ENCODE data around the gene TSPOAP1.

TSPOAP1 gene

DNA sequence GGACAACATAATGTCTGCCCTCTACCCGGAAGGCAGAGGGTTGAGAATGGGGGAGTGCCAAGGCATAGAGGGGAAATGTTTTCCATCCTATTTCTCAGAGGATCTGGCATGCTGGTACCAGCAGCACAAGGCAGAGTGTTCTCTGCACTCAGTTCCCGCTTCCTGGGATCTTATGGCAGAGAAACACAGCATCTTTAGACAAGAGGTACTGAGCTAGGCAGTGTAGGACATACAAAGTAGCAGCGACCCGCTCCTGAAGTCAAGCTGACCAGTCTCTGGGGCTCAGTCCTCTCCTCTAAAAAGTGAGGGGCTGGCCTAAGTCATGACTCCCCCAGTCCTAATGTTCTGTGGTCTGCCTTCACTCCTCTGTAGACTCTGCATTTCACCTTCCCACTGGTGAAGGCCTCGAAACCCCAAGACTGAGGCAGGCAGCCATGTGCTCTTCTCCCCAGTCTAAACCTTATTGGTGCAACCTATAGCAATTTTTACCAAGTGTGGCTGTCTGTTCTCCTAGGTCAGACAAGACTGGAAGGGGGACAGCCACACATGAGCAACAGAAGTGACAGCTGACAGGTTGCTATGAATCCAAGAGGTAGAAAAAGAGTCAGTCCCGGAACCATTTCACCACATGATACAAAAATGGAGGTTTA lies 11.3 kb upstream of the TSPOAP1 start:
- DNase-seq, result peak; percentile 40

DNA sequence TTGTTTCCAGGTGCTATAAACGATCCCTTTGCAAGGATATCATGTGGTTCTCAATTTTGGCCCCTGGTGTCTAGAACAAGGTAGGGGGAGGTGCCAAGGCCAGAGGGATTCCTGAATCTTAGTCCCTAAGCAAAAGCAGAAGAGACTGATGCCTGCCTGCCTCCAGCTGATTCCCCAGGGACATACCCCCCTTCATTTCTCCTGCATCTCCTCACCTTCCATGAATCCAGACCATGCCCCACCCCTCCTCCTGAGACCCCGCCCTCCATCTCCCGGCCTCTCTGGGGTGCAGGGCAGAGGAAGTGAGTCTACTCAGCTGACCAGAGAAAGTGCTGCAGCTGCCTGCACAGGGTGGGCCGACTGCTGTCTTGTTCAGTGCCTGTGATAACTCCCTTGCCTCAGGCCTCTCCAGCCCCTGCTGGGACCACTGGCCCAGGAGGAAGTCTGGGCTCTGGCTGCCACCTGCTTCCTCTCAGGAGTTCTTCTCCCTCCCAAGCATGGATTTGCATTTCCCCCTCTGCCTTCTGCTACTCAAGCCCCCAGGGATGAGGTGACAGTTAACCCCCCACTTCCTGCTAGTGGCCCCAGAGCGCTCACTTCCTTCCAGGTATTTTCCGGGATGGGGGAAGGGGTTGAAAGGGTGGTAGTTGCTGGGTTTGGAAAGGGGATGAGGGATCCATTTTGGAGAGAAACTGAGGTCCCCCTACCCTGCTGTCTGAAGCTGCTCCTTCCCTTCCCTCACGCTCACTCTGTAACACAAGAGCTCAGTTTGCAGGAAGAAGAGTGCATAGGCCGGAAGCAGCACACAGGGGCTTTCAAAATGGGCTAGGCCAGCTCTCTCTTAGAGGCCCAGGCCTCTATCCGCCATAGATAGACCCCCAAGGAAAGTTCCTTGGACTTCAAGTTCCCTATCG lies 10.5 kb upstream of the TSPOAP1 start:
- DNase-seq, result peak; percentile 83

DNA sequence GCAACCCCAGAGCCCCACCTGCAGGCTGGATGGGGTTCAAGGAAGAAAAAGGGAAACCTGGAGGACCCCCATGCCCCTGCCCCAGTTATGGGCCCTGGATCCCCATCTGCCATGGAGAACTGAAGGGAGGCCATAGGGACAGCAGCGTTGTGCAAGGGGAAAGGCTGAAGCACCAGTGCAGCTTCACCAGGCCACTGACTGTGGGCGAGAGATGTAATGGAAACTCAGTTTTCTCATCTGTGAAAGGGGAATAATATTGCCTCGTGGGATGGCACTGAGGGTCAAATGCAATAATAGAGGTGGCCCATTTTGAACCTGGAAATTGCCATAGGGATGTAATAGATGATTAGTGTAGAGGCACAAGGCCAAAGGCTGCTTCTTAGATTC lies 9.9 kb upstream of the TSPOAP1 start:
- DNase-seq, result no peak

DNA sequence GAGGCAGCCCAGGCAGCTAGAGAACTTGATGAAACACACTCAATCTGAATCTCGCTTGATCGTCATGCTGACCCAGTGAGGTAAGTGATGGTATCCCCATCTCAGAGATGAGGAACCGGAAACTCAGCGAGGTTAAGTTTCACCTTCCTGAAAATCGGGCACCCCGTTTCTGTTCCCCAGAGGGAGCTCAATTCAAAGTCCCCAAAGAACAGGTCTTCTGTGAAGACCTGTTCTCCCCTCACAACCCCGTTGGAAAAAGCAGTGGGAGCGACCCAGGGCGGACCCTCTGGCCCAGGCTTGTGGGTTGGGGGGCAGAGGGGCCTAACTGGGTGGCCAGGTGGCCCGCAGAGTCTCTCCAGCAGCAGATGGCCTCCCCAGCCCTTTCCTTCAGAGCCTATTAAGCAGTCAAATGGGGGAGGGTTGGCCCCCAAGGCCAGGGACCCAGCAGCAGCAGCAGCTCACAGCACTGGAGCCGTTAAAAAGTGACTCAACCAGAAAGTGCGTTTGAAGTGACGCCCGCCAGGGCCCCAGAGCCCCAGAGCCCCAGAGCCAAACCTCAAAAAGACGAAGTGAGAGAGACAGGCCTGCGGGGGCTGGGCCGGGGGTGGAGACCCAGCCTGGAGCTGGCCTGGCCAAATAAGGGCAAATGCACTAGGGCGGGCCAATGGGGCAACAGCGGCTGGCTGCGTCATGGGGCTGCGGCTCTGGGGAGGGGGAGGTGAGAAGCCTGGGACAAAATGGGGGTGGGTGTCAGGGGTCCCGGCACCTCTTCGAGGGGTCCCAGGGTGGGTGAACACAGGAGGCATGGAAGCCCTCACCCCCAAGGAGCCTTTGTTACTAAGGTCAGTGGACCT lies 9.2 kb upstream of the TSPOAP1 start:
- DNase-seq, result peak; percentile 94

DNA sequence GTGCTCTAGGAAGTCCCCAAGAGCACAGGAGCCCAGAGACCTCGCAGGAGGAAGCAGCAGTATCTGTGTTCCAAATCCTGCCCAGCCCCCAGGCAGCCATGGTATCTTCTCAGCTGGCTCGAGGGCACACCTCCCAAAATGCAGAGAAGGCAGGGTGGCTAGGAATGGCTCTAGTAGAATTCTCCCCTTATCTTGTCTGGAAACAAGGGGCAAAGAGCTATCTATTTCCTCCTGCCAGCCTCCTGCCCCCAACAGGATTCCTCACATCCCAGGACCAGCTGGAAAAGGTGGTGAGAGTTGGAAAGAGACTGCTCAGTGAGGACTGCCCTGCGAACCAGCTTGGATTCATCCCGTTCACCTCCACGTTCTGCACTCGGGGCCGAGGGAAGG lies 8.6 kb upstream of the TSPOAP1 start:
- peak; percentile 87 for DNase-seq

DNA sequence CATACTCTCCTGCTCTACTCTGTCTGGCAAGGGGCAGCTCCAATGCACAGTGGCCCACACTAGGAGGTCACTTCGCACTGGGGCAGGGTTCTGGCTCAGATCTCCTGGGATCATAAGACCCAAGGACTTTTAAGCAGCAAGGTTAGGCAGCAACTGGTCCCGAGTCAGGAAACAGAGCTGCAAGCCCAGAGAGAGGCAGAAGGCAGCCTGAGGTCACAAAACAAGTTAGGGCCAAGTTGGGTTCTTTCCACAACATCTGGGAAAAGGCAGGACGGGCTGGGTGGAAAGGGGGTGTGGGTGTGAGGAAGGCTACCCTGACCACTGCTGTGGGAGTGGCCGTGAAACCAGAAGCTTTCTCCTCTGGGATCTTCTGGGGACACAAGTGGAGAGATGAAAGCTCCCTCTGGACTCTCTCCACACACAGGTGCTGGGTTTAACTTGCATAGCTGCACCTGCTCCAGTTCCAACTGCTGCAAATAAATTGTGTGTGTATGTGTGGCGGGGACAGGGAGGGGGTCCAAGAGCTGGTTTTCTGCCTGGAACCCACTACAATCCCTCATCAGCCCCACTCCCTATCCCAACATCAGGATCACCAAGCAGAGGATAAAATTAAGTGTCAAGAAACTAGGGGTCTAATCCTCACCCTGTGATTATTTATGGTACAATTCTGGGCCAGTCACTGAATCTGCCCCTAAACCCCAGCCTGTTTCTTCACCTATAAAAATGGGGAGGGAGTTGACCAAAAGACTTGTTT lies 8.0 kb upstream of the TSPOAP1 start:
- DNase-seq, result peak; percentile 60

DNA sequence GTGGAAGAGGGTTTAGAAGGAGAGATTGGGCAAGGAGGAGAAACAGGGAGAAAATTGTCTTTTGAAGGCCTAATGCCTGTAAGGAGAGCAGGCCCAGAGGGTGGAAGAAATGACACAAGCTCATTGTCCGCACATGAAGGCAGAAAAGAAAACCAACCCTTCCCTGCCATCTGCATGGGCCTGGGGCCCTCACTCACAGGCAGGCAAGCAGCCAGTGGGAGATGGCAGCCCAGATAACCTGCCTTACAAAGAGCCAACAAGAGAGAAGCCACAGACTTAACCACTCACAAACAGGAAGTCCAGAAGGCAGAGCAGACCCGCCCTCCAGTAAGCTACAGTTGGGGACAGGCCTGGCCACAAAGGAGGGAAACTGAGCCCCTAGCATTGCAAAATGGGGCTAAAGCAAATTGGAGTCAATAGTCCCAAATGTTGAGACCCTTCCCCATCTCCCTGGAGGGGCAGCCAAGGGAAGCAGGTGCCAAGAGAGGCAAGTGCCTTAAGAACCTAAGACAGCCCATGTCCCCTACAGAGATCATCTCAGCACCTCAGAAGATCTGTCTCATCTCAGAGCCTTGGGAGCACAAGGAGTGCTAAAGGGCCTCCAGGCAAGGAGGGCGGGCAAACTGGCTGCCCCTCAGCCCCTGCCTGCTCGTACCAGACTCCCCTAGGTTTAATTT lies 7.3 kb upstream of the TSPOAP1 start:
- peak; percentile 96 for DNase-seq

DNA sequence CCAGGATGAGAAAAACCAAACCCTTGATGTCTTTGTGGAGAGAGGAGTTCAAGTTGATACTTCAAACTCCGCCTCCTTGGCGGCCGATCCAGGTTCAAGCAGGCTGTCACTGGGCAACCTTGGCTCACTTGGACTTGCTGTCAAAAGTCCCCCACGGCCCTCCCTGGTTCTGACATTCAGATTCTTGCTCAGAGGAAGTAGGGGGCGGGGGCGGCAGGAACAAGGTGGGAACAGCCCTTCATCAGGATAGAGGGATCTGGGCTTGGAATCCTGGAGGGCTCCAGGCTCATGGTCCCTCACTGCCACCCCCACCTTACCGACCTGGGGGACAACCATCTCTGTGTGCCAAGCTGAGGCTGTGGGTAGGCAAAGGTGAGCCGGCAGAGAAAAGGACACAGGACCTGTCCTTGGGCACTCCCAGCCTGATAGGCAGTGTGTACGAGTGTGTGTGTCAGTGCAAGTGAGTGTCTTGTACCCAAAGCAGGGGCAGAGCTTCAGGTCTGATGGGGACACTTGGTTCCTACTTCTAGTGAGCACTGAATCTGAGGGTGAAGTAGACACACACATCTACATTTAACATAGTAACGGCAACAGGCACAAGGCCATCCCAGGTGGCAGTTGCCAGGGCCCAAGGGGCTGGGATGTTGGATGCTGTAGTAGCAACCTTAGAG lies 6.6 kb upstream of the TSPOAP1 start:
- DNase-seq, result peak; percentile 72

DNA sequence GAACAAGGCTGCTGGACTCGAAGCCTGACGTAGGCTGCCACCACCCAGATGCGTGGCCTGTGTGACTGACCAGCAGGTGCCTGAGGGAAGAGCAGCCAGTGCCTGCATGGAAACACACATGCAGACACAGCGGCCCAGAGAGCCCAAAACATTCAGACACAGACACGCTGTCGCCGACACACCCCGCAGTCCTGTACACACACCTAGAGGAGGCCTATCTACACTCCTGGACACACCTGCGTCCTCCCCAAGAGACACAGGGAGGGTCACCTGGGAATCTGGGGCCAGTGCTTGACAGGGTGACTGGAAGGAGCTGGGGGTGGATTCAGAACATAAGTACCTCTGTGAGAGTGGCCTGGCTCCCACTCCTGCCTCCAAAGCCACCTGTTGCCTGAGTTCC lies 6.1 kb upstream of the TSPOAP1 start:
- no peak for DNase-seq

DNA sequence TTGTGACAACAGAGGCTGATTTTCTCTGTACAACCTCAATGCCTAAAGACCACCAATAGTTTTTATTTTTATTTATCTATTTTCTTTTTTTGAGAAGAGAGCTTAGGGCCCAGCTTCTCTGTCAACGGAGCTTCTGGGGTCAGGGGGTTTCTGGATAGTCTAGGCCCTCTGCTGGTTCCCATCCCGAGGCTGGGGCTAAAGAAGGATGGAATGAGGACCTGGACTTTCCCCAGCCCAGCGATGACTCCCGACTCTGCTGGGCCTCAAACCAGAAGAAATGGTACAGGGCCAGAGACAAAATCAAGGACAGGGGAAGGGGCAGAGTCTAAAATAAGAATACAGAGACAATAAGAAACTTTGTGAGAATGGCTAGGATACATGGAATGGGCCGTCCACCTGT lies 5.7 kb upstream of the TSPOAP1 start:
- no peak for DNase-seq

DNA sequence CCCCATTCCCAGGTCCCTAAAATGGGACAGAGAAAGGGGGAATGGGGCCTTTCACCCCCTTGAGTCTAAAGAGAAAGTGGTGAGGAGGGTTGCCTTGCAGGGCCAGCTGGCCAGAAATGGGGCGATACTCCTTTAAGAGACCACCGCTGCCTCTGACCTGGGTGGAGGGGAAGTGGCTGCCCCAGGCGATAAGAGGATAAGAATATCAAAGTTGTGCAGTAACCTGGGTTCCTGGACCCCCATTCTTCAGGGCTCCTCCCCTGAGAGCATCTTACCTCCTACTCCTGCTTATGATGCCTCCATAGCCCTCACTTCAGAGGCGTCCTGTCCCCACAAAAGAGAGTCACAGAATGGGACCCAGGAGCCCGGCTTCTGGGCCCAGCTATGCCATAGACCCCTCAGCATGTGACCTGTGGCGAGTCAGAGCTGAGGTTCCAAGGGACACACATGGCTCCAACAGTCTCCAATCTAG lies 5.2 kb upstream of the TSPOAP1 start:
- DNase-seq, result peak; percentile 84

DNA sequence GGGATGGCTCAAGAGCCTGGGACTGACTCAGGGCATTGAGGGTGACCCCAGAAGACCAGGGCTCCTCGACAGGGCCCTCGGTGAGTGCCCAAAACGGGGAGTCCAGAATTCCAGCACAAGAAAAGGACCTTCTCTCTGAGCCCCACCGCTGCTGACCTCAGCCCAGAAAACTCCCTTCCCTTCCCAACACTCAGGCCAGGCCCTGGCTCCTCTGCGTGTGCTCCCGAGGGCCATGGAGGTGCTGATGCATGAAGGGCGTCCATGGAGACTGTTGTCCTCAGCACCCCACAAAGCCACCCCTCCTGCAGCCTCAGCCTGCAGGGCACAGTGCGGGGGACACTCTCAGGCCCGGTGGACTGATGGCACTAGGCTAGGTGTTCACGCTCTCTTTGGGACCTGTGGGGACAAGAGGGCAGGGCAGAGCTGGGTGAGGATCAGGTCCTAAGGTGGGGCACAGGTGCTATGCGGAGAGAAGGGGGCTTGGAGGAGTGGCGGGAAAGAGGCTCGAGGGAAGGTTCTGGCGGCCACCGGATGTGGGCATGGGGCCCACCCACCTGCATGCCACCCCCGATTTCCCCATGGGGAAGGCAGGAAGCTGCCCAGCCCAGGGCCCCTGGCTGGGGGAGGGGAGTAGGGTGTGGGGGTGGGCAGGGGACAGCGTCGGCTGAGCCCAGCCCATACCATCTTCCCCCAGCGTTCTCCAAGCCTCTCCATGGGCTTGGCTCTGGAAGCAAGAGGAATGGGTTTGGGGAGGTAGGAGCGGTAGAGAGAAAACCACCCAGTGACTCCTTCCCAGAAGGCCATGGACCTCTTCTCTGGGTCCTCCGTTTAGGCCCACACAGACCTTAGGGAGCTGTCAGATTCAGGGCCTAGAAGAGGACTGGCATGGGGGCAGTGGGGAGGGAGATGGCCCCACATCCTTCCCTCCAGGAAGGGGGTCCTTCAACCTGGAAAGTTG lies 4.5 kb upstream of the TSPOAP1 start:
- DNase-seq, result peak; percentile 80

DNA sequence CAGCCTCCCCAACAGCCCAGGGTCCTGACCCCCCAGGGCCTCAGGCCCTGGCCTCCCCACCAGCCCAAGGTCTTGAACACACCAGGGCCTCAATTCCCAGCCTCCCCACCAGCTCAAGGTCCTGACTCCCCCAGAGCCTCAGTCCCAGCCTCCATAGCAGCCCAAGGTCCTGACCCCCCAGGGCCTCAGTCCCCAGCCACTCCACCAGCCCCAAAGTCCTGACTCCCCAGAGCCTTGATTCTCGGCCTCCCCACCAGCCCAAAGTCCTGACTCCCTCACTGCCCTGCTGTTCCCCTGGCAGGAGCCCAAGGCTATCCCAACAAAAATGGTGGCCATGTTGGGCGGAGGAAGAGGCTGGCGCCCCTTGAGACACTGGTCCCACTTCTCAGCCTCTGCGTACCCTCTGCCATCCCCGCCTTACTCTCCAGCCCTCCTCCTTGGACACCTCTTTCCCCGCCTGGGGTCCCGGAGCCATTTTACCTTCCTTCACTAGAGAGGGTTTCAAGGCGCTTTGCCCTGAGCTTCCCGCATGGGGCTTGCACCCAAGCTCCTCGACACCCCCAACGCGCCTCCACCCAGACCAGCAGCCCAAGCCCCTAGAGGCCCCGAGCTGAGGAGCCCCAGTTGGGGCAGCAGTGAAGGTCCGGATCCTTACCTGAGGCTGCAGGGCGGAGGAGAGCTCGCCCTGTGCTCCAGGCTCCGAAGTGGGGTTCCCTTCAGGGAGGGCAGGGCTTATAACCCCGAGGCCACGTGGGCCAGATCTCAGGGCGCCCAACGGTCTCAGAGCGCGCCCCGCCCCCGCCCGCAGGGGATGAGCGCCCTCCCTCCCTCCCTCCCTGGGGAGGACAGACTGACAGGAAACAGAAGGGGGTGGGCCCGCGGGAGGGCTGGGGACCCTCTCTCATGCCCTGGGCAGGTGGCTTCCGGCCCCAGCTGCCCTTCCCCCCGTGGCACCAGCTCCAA lies 3.5 kb upstream of the TSPOAP1 start:
- peak; percentile 94 for DNase-seq

DNA sequence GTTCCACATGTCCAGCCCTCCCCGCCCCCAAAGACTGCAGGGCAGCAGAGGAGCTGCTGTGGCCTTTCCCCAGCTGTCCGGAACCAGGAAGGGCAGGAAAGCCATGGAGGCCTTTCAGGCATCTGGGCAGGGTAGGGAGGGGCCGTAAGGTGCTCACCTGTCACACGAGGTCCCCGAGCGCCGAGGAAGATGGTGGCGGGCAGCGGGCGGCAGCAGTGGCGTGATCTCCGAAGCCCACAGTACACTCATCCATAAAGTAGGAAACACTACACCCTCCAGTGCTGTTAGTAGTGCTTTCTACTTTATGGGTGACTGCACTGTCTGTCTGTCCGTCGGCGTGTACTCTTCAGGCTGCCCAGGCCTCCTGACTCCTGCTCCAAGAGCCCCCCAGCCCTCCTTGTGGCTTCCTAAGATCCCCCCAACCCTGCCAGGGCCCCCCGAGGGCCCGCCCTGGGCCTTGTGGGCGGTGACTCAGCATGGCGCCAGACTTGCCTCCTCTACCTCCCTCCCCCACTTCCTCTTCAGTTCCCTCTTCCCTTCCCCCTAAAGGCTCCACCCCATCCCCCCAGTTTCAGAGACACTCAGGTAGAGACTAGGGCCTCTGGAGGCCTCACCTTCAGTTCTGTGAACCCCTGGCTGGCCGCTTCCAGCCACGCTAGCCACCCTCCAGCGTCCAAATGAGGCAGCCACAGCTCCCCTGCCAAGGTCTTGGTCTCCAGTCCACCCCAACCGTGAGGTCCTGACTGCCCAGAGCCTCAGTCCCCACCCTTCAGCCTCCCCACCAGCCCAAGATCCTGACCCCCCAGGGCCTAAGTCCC lies 2.6 kb upstream of the TSPOAP1 start:
- DNase-seq, result peak; percentile 81

DNA sequence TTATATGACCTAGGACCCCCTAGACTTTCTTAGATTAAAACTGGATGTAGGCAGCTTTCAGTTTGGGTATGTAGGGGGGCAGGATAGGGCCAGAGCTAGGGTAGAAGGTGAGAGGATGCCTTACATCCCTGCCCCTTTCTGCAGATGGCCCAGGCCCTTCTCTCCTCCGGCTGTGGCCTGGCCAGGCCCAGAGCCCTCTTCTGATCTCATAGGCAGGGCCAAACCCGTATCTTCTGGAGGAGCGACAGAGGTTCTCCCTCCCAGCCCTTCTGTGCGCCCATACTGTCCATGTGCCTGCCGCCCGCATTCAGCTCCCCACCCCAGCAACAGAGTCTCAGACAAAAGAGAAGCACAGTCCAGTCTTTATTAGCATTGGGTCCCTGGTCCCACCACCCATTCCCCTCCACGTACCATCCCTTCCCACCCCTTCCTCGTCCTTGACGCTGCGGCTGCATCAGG lies 2.0 kb upstream of the TSPOAP1 start:
- DNase-seq, result no peak

DNA sequence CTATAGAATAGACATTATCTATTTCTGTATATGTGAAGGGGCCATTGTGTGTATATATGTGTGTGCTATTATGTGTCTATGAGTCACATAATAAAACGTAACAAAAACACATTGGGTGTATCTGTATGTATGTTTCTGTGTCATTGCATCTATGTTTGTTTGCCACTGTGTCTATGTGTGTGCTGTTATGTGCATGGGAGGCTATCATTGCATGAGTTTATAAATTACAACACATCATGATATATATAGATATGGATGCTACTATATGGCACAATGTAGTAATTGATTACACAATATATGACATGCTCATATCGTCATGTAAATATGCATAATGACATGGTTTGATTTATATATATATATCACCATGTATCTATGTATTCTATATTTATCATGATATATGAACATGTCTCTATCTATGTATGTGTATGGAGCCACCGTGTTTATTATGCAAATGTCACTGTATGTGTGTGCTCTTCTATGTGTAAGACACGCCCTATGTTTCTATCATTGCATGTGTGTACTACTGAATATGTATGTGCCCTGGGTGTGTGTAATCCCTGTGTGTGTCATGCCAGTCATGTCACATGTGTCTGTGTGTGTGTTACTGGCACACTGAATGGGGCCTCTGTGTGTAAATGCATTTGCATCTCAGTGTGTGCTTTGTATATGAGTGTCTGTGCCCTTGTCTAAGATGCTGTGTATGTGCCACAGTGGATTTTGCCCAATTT lies 1.4 kb upstream of the TSPOAP1 start:
- DNase-seq, result no peak
